ENCODE results near the gene LYST. TPM values are rescaled to one million over a fixed set of nuclear protein-coding genes. Genes with fewer than 3 reads are reported as not detected.

Gene LYST
- polyA plus RNA-seq, 1 experiment, result 6.5 TPM

DNA sequence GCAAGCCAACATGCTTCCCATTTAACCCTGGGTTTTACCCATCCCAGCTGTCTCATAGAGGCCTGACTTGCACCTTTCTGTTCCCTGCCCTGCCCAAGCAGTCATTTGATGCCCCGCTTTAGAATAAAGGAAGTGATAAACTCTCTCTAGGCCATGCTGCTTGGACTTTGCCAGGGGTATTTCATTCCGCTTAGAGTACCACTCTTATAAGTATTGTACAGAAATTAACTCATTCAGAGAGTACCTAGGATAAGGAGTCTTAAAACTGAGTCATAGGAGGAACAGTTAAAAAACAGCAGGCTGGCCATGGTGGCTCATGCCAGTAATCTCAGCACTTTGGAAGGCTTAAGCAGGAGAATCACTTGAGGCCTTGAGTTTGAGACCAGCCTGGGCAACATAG, 21.0 kb upstream of the LYST start:
- TF ChIP-seq, protein P1, sequence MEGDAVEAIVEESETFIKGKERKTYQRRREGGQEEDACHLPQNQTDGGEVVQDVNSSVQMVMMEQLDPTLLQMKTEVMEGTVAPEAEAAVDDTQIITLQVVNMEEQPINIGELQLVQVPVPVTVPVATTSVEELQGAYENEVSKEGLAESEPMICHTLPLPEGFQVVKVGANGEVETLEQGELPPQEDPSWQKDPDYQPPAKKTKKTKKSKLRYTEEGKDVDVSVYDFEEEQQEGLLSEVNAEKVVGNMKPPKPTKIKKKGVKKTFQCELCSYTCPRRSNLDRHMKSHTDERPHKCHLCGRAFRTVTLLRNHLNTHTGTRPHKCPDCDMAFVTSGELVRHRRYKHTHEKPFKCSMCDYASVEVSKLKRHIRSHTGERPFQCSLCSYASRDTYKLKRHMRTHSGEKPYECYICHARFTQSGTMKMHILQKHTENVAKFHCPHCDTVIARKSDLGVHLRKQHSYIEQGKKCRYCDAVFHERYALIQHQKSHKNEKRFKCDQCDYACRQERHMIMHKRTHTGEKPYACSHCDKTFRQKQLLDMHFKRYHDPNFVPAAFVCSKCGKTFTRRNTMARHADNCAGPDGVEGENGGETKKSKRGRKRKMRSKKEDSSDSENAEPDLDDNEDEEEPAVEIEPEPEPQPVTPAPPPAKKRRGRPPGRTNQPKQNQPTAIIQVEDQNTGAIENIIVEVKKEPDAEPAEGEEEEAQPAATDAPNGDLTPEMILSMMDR (IDR thresholded peaks at IDR 0.05; ENCODE audit: low read depth, low read length), result no peak
- CTCF ChIA-PET, result interaction anchor here (0.8 kb wide), 1 partner anchor 84 kb away, joined by 4 read pairs; no protein-coding TSS in a partner anchor

DNA sequence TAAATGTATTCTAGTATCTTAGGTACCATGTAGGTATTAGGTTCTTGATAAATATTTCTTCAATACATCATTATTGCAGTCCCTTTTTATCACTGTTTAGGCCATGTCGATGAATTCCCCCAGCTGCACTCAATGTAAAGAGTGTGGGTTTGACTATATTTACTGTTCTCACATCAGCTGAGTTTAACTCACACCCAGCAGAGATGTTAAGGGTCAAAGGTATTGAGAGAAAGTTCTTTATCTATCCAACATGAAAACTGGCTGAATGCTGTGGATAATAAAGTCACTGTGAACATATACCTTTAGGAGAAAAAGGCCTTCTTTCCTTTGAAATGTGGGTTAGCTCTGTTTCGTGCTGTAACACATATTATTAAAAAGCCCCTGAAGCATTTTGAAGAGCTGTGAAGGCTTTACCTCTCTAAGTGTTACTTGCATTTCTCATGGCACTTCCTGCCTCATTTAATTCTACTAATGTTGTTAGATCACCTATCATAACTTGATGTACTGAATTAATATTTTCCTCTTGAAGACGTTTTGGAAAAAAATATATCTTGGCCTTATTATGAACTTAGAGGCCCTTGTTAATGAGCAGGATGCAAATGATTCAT, 19.1 kb upstream of the LYST start:
- Histone ChIP-seq H3K4me3 (ENCODE audit: low read depth, low read length) (no peak overlapping the region), H3K27me3 (ENCODE audit: control insufficient read depth, insufficient read depth, low read length) (no peaks in the 10 kb centered on the region), H3K9me3 (ENCODE audit: control insufficient read depth, insufficient read depth, low read length) (no peaks in the 10 kb centered on the region), H3K27ac (ENCODE audit: low read depth, low read length) (no peak overlapping the region)
- ChIA-PET CTCF (no interaction called here), POLR2A (no interaction called here)
- no peak for DNase-seq (ENCODE audit: low read depth, low spot score)
- TF ChIP-seq, protein P1 (IDR thresholded peaks at IDR 0.05; ENCODE audit: low read depth, low read length), result no peak

More for the DNA sequence above, 21.0 kb upstream of the LYST start:
- no peaks in the 10 kb centered on the region for H3K9me3 ChIP-seq (ENCODE audit: control insufficient read depth, insufficient read depth, low read length)
- no peak for DNase-seq (ENCODE audit: low read depth, low spot score)
- H3K4me3 ChIP-seq (ENCODE audit: low read depth, low read length), result no peak overlapping the region
- POLR2A ChIA-PET, result interaction anchor here (0.6 kb wide), 1 partner anchor 66 kb away, joined by 3 read pairs; no protein-coding TSS in a partner anchor
- no peak overlapping the region for H3K27ac ChIP-seq (ENCODE audit: low read depth, low read length)
- no peaks in the 10 kb centered on the region for H3K27me3 ChIP-seq (ENCODE audit: control insufficient read depth, insufficient read depth, low read length)

DNA sequence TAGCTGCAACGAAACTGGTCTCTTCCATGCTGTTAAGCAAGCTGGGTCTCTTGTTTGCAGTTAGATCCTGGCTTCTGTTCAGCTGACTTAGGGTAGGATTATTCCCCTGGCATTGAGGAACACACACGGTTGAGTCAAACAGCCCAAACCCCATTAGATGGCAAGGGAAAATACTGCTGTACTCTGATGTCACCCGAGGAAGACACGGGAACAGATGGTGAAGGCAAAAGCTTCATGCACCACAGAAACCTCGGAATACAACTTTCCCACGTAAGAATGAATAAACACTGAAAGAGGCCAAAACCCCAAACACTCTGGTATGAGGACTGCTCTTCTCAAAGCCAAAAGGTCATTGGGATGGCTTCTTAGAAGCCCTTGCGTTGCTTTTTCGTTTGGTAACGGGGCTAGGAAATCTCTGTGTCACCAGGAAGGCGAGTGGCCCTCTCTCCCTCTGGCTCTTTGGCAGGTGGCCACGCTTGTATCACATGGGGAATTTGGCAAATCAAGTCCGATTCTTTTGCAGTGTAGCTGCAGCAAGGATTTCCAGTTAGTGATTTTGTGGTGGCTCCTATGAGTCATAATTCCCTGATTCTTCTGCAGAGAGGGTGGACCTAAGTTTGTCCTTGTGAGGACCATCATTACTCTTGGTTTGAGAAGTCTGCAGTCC, 16.7 kb upstream of the LYST start:
- TF ChIP-seq, protein P1 (IDR thresholded peaks at IDR 0.05; ENCODE audit: low read depth, low read length), result no peak
- DNase-seq (ENCODE audit: low read depth, low spot score), result peak; percentile 89
- POLR2A ChIA-PET, result interaction anchor here (0.6 to 1.0 kb wide), 4 partner anchors 10 to 379 kb away, joined by 3 to 5 read pairs (median 4); partner anchors contain the start of gene B3GALNT2

GRCh38 chr1:235882816-235883215, 16.1 kb upstream of the LYST start:
- ChIA-PET CTCF (interaction anchor here (1.8 to 2.8 kb wide), 2 partner anchors 40 to 89 kb away, joined by 8 to 10 read pairs; no protein-coding TSS in a partner anchor), POLR2A (interaction anchor here (0.6 to 1.0 kb wide), 4 partner anchors 10 to 378 kb away, joined by 3 to 5 read pairs (median 4); partner anchors contain the start of gene B3GALNT2)
- Histone ChIP-seq H3K9me3 (ENCODE audit: control insufficient read depth, insufficient read depth, low read length) (no peaks in the 10 kb centered on the region), H3K27ac (ENCODE audit: low read depth, low read length) (peak overlapping the region; percentile 82), H3K4me3 (ENCODE audit: low read depth, low read length) (no peak overlapping the region), H3K27me3 (ENCODE audit: control insufficient read depth, insufficient read depth, low read length) (no peaks in the 10 kb centered on the region)
- DNase-seq (ENCODE audit: low read depth, low spot score), result no peak
- TF ChIP-seq, protein P1 (IDR thresholded peaks at IDR 0.05; ENCODE audit: low read depth, low read length), result no peak

More for the DNA sequence above, 16.7 kb upstream of the LYST start:
- Histone ChIP-seq H3K27ac (ENCODE audit: low read depth, low read length) (peak overlapping the region; percentile 82), H3K27me3 (ENCODE audit: control insufficient read depth, insufficient read depth, low read length) (no peaks in the 10 kb centered on the region), H3K9me3 (ENCODE audit: control insufficient read depth, insufficient read depth, low read length) (no peaks in the 10 kb centered on the region), H3K4me3 (ENCODE audit: low read depth, low read length) (0 out of 2 replicates have a peak overlapping the region, but pooled peaks have one; percentile 18)
- CTCF ChIA-PET, result interaction anchor here (1.8 to 2.8 kb wide), 2 partner anchors 41 to 88 kb away, joined by 8 to 10 read pairs; no protein-coding TSS in a partner anchor

Data from AG04450 (cell line).